Epithelial cell of proximal tubule (primary cell): ENCODE data around the gene TDRD15. TPM values are rescaled to one million over a fixed set of nuclear protein-coding genes. Genes with fewer than 3 reads are reported as not detected.

Experiments used
- DNase-seq: peaks from one replicate; pipeline ENCODE4 v3.0.0-alpha.2; 2011; ENCODE audit warnings: low read depth
- H3K4me3 ChIP-seq: 2 replicates; pipeline ENCODE4 v1.5.1; 2011; ENCODE audit warnings: low read depth, mild to moderate bottlenecking, low read length
- CTCF ChIP-seq: conservative IDR thresholded peaks from 2 replicates; pipeline ENCODE4 v1.5.1; 2012; ENCODE audit warnings: low read depth, mild to moderate bottlenecking, low read length
- total RNA-seq: library from RNA; depleted of rRNA; stranded (reverse); fragments of >200 nt; gene quantifications from 2 replicates; pipeline ENCODE4 v1.2.3, GENCODE V29; 2015

TDRD15 gene
- total RNA-seq, 1 donor from 2014 or later, result not detected

- no peak for TF ChIP-seq CTCF
Measured at GRCh38 chr2:21191535-21191934, 67.8 kb downstream of the TDRD15 start.

More at GRCh38 chr2:21191535-21191934, 67.8 kb downstream of the TDRD15 start:
- DNase-seq, result no peak
- H3K4me3 ChIP-seq, result no peak overlapping the region

Other genes with a start within 250 kb of the TDRD15 start
- not detected in 2 replicates for gene APOB, start 79.9 kb upstream of the TDRD15 start, total RNA-seq